CD4-positive, alpha-beta T cell treated with Interleukin-4 for 4 hours (primary cell): Measurements from ENCODE around the gene ALKBH3.

Source experiments
- DNase-seq: peaks from one replicate; pipeline ENCODE4 v3.0.0-alpha.2; 2020

Gene ALKBH3

GRCh38 chr11:43880640-43881159, at the start of gene ALKBH3:
ALKBH3 (plus strand) TSS chr11:43880831; CDS start chr11:43882653, 1,822 bp downstream.
- DNase-seq, result peak; percentile 93

GRCh38 chr11:43830928-43831440, 49.6 kb upstream of the ALKBH3 start:
- DNase-seq, result peak; percentile 47

- no peak for DNase-seq
These were observed 48.1 kb upstream of the ALKBH3 start for GRCh38 chr11:43832536-43832935.

GRCh38 chr11:43833657-43834073, 47.0 kb upstream of the ALKBH3 start:
- DNase-seq, result no peak

- DNase-seq, result no peak
These were observed 46.3 kb upstream of the ALKBH3 start for GRCh38 chr11:43834286-43834685.

GRCh38 chr11:43835104-43835503, 45.5 kb upstream of the ALKBH3 start:
- DNase-seq, result no peak

GRCh38 chr11:43837879-43838278, 42.8 kb upstream of the ALKBH3 start:
- DNase-seq, result no peak

GRCh38 chr11:43842021-43842420, 38.6 kb upstream of the ALKBH3 start:
- no peak for DNase-seq

GRCh38 chr11:43845816-43846215, 34.8 kb upstream of the ALKBH3 start:
- DNase-seq, result no peak

GRCh38 chr11:43852057-43852636, 28.5 kb upstream of the ALKBH3 start:
- peak; percentile 59 for DNase-seq

GRCh38 chr11:43853781-43854180, 26.9 kb upstream of the ALKBH3 start:
- DNase-seq, result no peak

- DNase-seq, result no peak
These were observed 23.6 kb upstream of the ALKBH3 start for GRCh38 chr11:43856993-43857392.

- DNase-seq, result no peak
These were observed 19.5 kb upstream of the ALKBH3 start for GRCh38 chr11:43861141-43861540.

- DNase-seq, result no peak
These were observed 14.1 kb upstream of the ALKBH3 start for GRCh38 chr11:43866520-43866919.

- no peak for DNase-seq
These were observed 13.7 kb upstream of the ALKBH3 start for GRCh38 chr11:43866969-43867368.

- DNase-seq, result peak; percentile 76
These were observed 11.6 kb upstream of the ALKBH3 start for GRCh38 chr11:43868852-43869567.

GRCh38 chr11:43871051-43871450, 9.6 kb upstream of the ALKBH3 start:
- no peak for DNase-seq

- no peak for DNase-seq
These were observed 7.6 kb upstream of the ALKBH3 start for GRCh38 chr11:43872995-43873394.

- no peak for DNase-seq
These were observed 6.6 kb upstream of the ALKBH3 start for GRCh38 chr11:43874078-43874477.

- DNase-seq, result no peak
These were observed 5.9 kb upstream of the ALKBH3 start for GRCh38 chr11:43874738-43875137.

GRCh38 chr11:43879789-43880639, 617 bp upstream of the ALKBH3 start:
- DNase-seq, result no peak

- no peak for DNase-seq
These were observed 12.2 kb downstream of the ALKBH3 start for GRCh38 chr11:43892851-43893250.

GRCh38 chr11:43894546-43894945, 13.9 kb downstream of the ALKBH3 start:
- no peak for DNase-seq
